ENCODE data around the gene KLF7.

The KLF7 gene

DNA sequence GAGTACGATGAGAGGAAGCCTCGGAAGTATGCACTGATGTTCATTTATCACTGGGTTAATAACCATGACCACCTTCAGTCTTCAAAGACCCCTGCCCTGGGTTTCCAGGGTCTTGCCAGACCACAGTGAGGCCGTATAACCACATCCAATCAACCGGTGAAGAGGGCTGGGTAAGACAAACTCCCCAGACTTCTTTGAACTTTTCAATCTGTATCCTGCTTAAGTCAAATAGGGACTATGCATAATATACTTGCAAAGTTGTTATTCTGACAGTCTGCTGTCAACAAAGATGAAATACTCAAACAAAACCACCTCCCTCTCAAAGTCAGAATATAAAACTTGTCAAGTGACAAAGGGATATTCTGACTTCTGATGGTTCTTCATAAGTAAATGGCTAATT is 54.0 kb downstream of the KLF7 start:
- ATAC-seq (ENCODE audit: low read depth) (no peak), DNase-seq (ENCODE audit: low spot score) (no peak)
- TF ChIP-seq, protein P1, sequence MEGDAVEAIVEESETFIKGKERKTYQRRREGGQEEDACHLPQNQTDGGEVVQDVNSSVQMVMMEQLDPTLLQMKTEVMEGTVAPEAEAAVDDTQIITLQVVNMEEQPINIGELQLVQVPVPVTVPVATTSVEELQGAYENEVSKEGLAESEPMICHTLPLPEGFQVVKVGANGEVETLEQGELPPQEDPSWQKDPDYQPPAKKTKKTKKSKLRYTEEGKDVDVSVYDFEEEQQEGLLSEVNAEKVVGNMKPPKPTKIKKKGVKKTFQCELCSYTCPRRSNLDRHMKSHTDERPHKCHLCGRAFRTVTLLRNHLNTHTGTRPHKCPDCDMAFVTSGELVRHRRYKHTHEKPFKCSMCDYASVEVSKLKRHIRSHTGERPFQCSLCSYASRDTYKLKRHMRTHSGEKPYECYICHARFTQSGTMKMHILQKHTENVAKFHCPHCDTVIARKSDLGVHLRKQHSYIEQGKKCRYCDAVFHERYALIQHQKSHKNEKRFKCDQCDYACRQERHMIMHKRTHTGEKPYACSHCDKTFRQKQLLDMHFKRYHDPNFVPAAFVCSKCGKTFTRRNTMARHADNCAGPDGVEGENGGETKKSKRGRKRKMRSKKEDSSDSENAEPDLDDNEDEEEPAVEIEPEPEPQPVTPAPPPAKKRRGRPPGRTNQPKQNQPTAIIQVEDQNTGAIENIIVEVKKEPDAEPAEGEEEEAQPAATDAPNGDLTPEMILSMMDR (IDR thresholded peaks at IDR 0.05; ENCODE audit: poor library complexity, severe bottlenecking): no peak
- Histone ChIP-seq H3K4me3 (ENCODE audit: severe bottlenecking) (no peak overlapping the region), H3K27ac (ENCODE audit: poor library complexity, severe bottlenecking) (no peak overlapping the region), H3K4me1 (ENCODE audit: insufficient read depth, poor library complexity, severe bottlenecking) (no peaks in the 10 kb centered on the region), H3K9me3 (ENCODE audit: severe bottlenecking) (no peaks in the 10 kb centered on the region), H3K27me3 (ENCODE audit: insufficient read depth, poor library complexity, severe bottlenecking) (no peaks in the 10 kb centered on the region), H3K36me3 (ENCODE audit: low read depth) (peaks cover 99% of the 10 kb centered on the region)

DNA sequence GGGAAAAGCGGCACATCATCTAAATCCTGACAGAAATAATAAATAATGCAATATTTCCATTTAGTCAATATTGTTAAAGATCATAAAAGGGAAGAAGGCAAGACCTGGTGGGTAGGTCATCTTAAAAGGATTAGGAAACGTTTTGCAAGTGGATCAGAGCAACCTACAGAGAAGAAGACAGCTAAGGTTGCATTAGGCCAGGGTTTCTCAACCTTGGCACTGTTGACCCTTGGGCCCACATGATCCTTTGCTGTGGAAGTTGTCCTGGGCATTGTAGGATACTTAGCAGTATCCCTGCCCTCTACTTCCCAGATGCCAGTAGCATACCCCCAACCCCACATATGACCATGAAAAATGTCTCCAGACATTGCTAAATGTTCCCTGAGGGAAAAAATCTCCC is 55.0 kb downstream of the KLF7 start:
- H3K4me3 ChIP-seq (ENCODE audit: severe bottlenecking): no peak overlapping the region
- DNase-seq (ENCODE audit: low spot score): no peak
- TF ChIP-seq, protein P1 (IDR thresholded peaks at IDR 0.05; ENCODE audit: poor library complexity, severe bottlenecking): no peak
- peaks cover 99% of the 10 kb centered on the region for H3K36me3 ChIP-seq (ENCODE audit: low read depth)
- no peak for ATAC-seq (ENCODE audit: low read depth)
- no peaks in the 10 kb centered on the region for H3K9me3 ChIP-seq (ENCODE audit: severe bottlenecking)
- H3K4me1 ChIP-seq (ENCODE audit: insufficient read depth, poor library complexity, severe bottlenecking): no peaks in the 10 kb centered on the region
- no peak overlapping the region for H3K27ac ChIP-seq (ENCODE audit: poor library complexity, severe bottlenecking)
- H3K27me3 ChIP-seq (ENCODE audit: insufficient read depth, poor library complexity, severe bottlenecking): no peaks in the 10 kb centered on the region

DNA sequence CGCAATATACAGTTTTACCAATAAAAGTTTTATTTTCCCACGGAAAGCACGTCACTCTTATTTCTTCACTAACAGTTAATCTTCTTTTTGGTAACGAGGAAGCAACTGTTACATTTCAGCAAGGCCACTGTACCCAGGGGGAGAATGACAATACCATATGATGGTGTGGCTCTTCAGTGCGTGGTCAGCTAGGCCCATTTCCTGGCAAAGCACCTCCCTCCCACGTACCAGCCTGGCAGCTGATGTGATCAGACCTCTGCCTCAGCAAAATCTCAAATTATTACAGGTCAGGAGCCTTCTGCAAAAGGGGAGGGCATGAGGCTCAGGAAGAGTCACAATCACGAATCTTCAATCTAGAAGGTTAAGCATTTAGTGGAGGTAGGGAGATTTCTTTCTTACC is 55.4 kb downstream of the KLF7 start:
- ATAC-seq (ENCODE audit: low read depth): no peak
- DNase-seq (ENCODE audit: low spot score): no peak
- Histone ChIP-seq H3K27me3 (ENCODE audit: insufficient read depth, poor library complexity, severe bottlenecking) (no peaks in the 10 kb centered on the region), H3K4me3 (ENCODE audit: severe bottlenecking) (no peak overlapping the region), H3K27ac (ENCODE audit: poor library complexity, severe bottlenecking) (no peak overlapping the region), H3K36me3 (ENCODE audit: low read depth) (peaks cover 99% of the 10 kb centered on the region), H3K9me3 (ENCODE audit: severe bottlenecking) (no peaks in the 10 kb centered on the region), H3K4me1 (ENCODE audit: insufficient read depth, poor library complexity, severe bottlenecking) (no peaks in the 10 kb centered on the region)
- TF ChIP-seq, protein P1 (IDR thresholded peaks at IDR 0.05; ENCODE audit: poor library complexity, severe bottlenecking): no peak

DNA sequence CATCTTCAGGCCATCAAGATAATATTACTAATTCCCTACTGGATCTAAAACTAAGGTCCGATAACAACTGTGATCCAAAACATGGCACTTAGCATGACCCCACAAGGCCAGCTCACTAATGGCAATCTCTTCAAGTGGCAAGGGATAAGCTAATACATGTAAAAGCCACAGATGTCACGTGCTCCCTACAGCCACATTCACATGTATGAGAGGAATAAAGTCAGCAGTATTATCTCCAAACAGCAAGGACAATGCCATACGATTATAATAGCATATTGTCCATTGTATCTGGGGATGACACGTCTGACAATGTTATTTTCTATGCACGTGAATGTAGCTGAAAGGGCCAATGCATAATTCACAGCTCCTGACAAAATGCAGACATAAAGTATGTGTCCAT is 56.0 kb downstream of the KLF7 start:
- Histone ChIP-seq H3K4me3 (ENCODE audit: severe bottlenecking) (no peak overlapping the region), H3K36me3 (ENCODE audit: low read depth) (peaks cover 99% of the 10 kb centered on the region), H3K27ac (ENCODE audit: poor library complexity, severe bottlenecking) (no peak overlapping the region), H3K4me1 (ENCODE audit: insufficient read depth, poor library complexity, severe bottlenecking) (no peaks in the 10 kb centered on the region), H3K27me3 (ENCODE audit: insufficient read depth, poor library complexity, severe bottlenecking) (no peaks in the 10 kb centered on the region), H3K9me3 (ENCODE audit: severe bottlenecking) (no peaks in the 10 kb centered on the region)
- DNase-seq (ENCODE audit: low spot score): no peak
- ATAC-seq (ENCODE audit: low read depth): no peak
- TF ChIP-seq, protein P1 (IDR thresholded peaks at IDR 0.05; ENCODE audit: poor library complexity, severe bottlenecking): no peak

DNA sequence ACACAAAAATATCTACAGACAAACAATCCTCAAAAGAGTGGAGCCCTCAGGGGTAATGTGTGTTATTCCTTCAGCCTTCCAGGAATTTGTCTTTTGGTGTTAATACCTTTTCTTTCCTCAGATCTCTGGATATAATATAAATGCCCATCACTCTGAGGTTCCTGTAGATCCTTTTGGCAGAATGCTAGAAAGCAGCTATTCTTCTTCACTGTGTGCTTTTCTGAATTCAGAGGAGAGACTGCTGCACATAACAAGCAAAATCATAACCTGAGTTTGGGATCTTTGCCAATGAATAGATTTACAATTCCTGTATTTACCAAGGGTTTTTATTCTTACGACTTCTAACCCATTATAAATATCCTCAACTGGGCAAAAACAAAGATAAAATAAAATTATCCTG is 57.3 kb downstream of the KLF7 start:
- Histone ChIP-seq H3K36me3 (ENCODE audit: low read depth) (peaks cover 99% of the 10 kb centered on the region), H3K4me1 (ENCODE audit: insufficient read depth, poor library complexity, severe bottlenecking) (no peaks in the 10 kb centered on the region), H3K9me3 (ENCODE audit: severe bottlenecking) (no peaks in the 10 kb centered on the region), H3K27me3 (ENCODE audit: insufficient read depth, poor library complexity, severe bottlenecking) (no peaks in the 10 kb centered on the region), H3K4me3 (ENCODE audit: severe bottlenecking) (no peak overlapping the region), H3K27ac (ENCODE audit: poor library complexity, severe bottlenecking) (no peak overlapping the region)
- TF ChIP-seq, protein P1 (IDR thresholded peaks at IDR 0.05; ENCODE audit: poor library complexity, severe bottlenecking): no peak
- ATAC-seq (ENCODE audit: low read depth): no peak
- DNase-seq (ENCODE audit: low spot score): no peak
